Fibroblast of pulmonary artery (primary cell): ENCODE measurements around the gene USP51.
A peak's percentile ranks its signal among the peaks of the same experiment; 100 is the strongest.
"Not testable (repeated sequence)": the region's sequence is repeated elsewhere in the genome, so short reads cannot be mapped to it uniquely, and the experiment has no call there.

Experiments used
- DNase-seq: peaks from one replicate; pipeline ENCODE4 v3.0.0-alpha.2; 2010; ENCODE audit warnings: low read depth
- H3K4me3 ChIP-seq: replicated peaks from 2 replicates; pipeline ENCODE4 v1.5.1; 2011; ENCODE audit warnings: low read depth, mild to moderate bottlenecking, control low read depth, low read length, moderate library complexity
- TF ChIP-seq, protein P1 (sequence below): IDR thresholded peaks from 2 replicates; pipeline ENCODE4 v1.5.1; 2011; ENCODE audit warnings: mild to moderate bottlenecking, control low read depth, low read length, inconsistent platforms; ENCODE audit errors: missing control alignments

Gene USP51

DNA sequence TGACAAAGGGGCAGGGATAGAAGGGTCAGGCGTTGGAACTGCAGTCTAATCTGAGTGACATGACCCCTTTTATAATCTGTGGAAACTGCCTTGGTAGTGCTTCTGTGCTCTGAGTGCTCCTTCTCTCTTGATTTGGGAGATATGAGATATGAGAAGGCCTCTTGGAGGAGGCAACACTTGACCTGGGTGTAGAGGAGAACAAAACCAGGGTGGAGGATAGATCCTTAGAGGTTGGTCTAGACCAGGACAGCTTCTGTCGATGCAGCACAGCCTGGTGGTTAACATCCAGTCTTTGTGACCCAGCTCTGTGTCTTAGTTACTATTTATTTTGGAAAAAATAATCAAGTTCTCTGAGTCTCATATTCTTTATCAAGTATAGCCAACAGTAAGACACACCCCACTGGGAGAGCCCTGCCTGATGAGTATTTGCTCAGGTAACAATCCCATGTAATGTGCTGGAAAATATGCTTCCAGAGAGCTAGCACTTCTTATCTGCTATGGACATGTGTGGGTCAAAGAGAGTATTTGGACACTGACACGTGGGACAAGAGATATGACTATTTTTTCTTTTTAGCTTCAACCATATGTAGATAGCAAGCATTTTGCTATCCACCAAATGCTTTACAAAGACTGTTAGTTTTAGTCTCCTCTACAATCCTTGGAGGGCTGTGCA is 9.1 kb downstream of the USP51 start:
- TF ChIP-seq, protein P1, sequence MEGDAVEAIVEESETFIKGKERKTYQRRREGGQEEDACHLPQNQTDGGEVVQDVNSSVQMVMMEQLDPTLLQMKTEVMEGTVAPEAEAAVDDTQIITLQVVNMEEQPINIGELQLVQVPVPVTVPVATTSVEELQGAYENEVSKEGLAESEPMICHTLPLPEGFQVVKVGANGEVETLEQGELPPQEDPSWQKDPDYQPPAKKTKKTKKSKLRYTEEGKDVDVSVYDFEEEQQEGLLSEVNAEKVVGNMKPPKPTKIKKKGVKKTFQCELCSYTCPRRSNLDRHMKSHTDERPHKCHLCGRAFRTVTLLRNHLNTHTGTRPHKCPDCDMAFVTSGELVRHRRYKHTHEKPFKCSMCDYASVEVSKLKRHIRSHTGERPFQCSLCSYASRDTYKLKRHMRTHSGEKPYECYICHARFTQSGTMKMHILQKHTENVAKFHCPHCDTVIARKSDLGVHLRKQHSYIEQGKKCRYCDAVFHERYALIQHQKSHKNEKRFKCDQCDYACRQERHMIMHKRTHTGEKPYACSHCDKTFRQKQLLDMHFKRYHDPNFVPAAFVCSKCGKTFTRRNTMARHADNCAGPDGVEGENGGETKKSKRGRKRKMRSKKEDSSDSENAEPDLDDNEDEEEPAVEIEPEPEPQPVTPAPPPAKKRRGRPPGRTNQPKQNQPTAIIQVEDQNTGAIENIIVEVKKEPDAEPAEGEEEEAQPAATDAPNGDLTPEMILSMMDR, result no peak
- no peak for DNase-seq
- H3K4me3 ChIP-seq, result no peak overlapping the region

DNA sequence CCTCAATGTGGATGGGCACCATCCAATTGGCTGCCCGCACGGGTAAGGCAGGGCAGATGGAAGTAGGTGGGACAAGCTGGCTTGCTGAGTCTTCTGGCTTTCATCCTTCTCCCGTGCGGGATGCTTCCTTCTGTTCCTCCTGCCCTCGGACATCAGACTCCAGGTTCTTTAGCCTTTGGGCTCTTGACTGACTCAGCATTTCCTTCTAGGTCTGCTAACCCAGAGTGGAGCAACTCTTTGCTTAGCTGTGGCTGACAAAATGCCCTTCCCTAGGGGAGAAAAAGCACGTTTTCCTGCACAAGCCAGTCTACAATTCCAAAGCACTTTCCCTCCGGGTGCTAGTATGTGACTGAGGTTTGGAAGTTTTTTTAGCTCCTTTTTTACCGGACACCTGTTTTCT is 9.7 kb downstream of the USP51 start:
- not testable (repeated sequence) for DNase-seq, H3K4me3 ChIP-seq

DNA sequence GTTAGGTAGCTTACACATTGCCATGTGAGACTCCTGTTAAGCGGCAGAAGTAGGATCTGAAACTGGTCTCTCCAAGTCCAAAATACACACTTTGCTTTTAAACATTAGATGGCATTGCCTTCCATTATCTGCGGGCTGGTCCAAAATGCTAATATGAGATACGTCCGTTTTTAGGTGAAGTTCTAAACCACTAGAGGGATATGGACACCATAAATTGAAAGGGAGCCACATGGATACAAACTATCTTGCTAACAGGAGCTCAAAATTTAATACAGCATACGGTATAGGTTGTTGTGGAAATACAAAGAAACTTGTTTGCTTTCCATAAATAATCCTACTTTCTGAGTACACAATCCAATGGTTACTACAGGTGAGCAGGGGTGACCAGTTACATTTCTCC is 23.9 kb downstream of the USP51 start:
- H3K4me3 ChIP-seq, result not testable (repeated sequence)

DNA sequence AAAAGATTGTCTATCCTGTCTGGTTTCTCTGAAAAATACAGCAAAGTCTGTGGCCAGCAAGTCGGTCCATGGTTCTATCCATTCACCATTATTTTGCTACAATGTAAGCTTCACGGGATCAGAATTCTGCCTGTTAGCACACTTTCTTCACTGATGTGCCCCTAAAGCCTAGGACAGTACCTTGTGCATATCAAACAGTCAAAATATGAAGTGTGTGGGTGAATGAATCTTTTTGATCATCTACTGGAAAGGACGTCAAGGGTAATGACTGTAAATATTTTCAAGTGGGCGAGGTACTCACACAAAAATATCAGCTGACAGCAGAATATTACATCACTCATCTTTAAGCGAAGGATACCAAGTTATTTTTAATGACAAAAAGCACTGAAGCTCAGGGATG is 24.5 kb downstream of the USP51 start:
- H3K4me3 ChIP-seq, DNase-seq: not testable (repeated sequence)

More for the DNA sequence above, 23.9 kb downstream of the USP51 start:
- not testable (repeated sequence) for DNase-seq

DNA sequence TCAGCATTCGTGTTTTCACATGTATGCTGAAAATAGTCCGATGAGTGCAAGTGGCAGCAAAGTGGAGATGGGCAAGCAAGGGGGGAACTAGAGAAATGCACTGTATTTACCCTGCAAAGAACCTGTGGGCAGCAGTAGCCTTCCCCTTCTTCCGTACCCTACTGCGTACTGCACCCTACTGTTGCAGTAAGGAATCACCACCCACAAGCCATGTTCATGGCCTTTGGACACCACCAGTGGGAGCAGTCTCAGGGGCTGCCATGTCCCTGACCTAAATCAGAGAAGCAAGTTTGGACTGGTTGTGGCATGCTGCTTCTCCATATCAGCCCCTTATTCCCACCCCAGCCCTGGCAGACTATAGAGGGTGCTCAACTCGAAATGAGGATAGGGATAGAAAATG is 25.6 kb downstream of the USP51 start:
- not testable (repeated sequence) for DNase-seq, H3K4me3 ChIP-seq

DNA sequence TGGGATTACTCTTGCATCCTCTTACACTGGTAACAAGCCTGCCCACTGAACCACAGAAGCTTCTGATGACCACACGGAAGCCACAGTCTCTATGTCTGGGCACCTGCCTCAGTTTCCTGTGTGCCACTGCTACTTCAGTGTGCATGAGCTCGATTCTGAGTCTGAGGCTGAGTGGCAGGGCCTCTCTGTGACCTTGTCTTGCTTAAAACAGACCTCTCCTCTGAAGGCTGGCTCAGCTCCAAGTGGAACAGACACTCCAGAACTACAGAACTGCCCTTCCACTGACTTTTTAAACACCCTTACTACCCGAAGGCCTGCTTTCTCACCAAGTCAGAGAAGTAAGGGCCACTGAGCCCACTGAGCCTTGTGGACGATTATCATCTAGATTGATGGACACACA is 29.7 kb downstream of the USP51 start:
- not testable (repeated sequence) for DNase-seq, H3K4me3 ChIP-seq

DNA sequence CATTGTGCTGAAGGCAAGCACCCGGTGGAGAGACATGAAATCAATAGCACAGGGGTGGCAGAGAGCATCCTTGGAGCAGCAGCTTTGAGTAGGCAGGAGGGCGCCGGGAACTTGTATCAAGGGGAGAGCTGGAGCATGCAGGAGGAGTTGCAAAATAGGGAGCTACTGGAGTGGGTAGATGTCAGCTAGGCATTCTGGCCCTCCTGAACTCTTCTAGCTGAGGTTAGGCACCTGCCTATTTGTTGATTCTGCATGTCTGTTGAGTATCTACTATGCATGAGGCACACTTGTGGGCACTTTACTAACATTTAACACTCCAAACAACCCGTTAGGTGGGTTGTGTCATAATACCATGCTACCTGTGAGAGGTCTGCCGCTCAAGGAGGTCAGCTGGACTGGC is 30.2 kb downstream of the USP51 start:
- not testable (repeated sequence) for DNase-seq, H3K4me3 ChIP-seq

DNA sequence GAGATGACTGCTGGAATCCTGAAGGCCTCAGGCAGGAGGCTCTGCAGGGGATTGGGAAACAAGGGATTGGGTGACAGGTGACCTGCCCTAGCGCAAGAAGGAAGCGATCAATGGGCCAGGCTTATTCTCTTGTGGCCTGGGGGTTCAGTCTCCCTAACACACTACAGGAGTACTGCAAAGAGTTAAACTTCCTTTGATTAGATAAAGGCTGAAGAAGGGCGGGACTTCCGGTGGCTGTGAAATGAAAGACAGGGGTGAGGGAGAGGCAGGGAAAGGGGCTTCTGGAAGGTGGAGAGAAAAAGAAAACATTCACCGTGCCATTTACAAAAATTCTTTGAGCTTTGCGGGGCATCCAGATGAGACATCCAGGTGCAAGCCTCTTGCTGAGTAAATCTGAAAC is 33.9 kb downstream of the USP51 start:
- H3K4me3 ChIP-seq, DNase-seq: not testable (repeated sequence)

DNA sequence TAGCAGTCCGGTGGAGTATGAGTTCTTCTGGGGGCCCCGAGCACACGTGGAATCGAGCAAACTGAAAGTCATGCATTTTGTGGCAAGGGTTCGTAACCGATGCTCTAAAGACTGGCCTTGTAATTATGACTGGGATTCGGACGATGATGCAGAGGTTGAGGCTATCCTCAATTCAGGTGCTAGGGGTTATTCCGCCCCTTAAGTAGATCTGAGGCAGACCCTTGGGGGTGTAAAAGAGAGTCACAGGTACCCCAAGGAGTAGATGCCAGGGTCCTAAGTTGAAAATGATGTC is 36.9 kb downstream of the USP51 start:
- TF ChIP-seq, protein P1, result no peak
- no peak for DNase-seq
- peak overlapping the region; percentile 72 for H3K4me3 ChIP-seq

DNA sequence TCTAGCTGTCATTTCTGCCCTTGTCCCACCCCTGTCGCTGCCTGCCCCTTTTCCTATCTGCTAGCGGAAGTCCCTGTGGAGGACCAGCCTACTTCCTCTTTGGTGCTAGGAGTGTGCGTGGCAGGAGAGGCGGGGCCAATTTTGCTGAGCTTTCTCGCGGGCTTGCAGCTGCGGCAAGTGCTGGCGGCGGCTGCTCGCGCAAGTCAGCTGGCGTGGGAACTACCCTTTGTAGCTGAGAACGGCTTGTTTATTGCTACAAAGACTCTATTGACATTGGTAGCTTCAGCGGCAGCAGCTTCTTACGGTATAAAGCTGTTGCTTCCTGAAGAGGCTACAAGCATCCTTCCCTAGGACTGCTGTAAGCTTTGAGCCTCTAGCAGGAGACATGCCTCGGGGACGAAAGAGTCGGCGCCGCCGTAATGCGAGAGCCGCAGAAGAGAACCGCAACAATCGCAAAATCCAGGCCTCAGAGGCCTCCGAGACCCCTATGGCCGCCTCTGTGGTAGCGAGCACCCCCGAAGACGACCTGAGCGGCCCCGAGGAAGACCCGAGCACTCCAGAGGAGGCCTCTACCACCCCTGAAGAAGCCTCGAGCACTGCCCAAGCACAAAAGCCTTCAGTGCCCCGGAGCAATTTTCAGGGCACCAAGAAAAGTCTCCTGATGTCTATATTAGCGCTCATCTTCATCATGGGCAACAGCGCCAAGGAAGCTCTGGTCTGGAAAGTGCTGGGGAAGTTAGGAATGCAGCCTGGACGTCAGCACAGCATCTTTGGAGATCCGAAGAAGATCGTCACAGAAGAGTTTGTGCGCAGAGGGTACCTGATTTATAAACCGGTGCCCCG is 37.4 kb downstream of the USP51 start, which contains the start of gene MAGEH1:
MAGEH1 (plus strand) TSS at position 138 of the 843 bp plus-strand sequence; CDS start at position 386, 248 bp downstream.
- DNase-seq, result peak; percentile 80
- H3K4me3 ChIP-seq, result peak within 1 kb of the TSS; percentile 72
- TF ChIP-seq, protein P1, result no peak

DNA sequence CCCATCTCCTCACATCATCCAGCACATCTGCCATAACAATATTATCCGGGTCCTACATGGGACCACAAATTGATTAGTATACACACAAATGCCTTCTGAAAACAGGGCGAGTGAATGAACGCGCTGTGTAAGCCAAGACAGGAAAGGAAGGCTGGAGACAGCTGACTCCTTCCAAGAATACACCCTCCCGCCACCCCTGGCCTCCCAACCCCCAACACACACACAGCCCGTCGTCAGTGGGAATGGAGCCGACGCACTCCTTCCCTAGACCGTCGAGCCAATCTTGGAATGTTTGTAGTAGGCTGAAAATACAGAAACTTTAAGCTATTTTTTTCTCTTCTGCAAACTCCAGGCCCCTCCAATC is 38.0 kb downstream of the USP51 start:
- TF ChIP-seq, protein P1, result no peak
- DNase-seq, result no peak
- H3K4me3 ChIP-seq, result peak overlapping the region; percentile 72
